Measurements from ENCODE around the gene CADPS.

Gene CADPS

DNA sequence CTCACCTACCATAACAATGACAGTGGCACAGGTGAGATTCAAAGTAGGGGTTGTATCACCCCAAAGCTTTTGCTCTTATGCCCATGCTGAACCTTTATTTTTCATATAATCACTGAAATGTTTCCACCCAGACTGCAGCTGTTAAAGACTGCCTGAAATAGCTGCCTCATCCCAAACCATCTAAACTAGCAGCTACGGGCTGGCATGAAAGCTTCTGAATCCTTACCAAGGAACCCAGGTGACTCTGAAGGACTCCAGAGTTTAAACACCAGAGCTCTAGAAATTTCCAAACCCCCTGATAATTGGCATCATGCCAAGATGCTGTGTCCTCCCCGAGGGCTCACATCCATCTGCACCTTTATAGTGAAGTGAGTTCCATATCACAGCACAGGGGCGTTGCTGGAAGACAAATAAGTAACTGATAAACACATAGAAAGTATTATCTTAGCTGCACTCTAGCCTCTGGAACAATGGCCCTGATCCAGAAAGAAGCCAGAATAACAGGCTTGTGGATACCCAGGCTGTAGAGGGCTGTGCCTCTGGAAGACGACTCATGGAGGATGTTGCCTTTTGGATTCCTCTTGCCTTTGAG is 238.9 kb downstream of the CADPS start:
- DNase-seq (ENCODE audit: low read depth, low spot score), result no peak

DNA sequence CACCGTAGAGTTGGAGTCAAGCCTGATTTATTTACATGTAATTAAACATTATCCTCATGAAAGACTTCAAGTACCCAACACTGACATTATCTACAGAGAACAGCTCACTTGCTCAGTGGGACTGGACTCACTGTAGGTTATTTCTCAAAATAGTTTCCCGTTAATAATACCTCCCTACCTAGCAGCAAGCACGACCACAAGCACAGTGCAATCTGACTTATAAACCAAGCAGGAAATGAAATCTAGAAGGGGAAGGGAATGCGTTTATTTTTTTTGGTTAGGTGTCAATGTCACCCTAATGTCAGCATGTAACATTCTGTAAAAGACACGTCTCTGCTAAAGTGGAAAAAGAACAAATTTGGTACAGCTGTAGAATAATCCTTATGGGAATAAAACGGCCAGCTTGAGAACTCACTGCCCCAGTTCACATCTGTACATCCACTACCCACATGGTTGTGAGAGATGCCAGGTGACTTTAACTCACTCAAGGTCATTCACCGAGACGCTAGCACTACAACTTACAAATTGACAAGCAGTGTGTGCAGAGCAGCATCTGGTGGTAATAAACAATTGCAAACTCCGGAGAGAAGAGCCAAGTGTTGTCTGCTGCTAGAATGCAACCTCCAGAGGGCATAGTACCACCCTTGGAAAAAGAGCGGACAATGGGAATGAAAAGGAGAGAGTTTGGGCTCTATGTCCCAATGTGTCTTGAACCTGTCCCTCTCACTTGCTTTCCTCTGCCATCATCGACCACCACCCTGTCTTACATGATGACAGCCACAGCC is 242.5 kb downstream of the CADPS start:
- no peak for DNase-seq (ENCODE audit: low read depth, low spot score)

DNA sequence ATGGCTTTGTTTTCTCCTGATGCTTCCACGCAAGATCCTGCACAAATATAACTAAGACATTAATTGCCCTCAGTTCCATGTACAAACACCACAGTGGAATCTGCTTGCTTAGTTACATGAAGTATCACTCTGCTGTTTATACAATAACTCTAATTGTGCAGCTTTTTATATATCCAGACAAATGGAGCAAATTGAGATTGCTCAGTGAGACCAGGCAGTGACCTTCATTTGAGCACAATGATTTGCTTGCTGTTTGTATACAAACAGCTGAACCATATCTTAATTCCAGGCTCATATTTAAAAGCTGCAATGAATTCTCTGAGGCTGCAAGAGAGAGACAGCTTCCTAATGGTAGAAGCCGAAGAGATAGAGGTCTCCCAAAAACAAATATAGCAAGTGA is 243.7 kb downstream of the CADPS start:
- no peak for DNase-seq (ENCODE audit: low read depth, low spot score)

DNA sequence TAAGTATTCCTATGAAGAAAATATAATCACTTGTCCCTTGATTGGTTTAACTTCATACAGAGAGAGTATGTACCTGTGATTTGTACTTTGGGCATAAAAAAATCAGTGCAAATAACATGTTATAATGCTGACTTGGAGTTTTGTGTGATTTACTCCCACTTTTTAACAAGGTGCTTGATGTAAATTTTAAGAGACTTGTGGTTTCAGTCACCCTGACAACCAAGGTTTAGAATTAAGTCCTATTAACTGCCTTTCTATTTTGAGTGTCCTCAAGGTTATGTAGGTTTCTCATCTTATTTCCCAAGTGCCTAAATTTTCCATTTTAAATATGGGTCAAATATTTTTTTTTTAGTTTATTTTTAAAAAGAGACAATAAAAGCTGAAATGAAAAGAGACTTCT is 244.6 kb downstream of the CADPS start:
- no peak for DNase-seq (ENCODE audit: low read depth, low spot score)

DNA sequence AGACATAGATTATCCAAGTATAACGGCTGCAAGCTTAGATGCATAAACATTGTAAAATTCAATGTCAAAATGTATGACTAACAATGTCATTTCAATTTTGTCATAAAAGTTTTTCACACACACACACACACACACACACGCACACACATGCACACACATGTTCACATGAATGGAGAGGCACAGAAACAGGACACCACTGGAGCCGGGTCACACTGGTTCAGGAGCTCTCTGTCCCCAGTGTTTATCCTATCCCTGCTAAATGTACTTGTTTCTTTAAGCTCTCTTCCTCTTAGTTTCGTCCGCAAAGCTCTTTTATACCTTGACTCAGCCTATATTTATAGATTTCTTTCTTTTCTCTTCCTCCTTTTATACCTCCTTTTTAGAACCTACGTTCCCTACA is 249.9 kb downstream of the CADPS start:
- no peak for DNase-seq (ENCODE audit: low read depth, low spot score)

DNA sequence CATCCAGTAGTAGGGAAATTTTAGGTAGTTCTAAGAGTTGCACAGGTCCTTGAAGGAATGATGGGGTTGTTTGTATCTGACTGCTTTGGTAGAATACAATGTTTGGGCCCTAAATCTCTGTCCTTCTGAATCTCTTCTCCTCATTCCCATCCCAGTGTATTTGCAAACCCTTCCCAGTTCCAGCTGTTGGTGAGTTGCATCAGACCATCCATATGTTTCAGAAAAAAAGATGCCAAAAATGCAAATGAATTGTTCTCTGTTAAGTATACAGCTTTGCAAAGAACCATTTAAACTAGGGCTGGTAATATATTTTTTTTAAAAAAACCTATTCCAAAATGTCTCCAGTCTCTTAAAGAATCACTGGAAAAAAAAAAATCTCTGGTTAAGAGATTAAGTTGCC is 251.0 kb downstream of the CADPS start:
- DNase-seq (ENCODE audit: low read depth, low spot score), result no peak

DNA sequence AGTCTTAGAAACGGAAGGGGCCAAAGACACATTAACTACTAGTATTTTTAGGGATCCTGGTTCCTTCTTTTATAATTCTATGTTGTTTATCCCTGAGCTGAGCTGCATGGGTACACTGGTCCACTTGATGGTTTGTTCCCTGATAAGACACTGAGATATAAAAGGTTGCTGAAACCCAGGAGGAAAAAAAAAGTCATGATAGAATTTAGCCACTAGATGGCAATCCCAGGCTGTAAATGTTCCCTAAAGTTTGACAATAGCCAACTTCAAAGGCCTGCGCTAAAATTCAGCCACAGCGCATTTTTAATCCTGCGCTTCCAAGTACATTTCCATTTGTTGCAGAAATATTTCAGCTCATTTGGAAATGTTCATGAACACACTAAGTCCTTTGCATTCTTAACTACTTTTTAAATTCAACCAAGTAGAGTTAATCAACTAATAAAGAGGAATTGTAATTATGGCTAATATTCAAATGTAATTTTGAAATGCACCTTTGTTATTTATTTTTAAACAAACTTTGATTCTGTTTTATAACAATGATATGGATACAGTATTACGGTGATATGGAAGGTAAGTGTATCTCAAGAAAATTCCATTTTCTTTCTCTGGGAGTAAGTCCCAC is 252.6 kb downstream of the CADPS start:
- DNase-seq (ENCODE audit: low read depth, low spot score), result no peak

DNA sequence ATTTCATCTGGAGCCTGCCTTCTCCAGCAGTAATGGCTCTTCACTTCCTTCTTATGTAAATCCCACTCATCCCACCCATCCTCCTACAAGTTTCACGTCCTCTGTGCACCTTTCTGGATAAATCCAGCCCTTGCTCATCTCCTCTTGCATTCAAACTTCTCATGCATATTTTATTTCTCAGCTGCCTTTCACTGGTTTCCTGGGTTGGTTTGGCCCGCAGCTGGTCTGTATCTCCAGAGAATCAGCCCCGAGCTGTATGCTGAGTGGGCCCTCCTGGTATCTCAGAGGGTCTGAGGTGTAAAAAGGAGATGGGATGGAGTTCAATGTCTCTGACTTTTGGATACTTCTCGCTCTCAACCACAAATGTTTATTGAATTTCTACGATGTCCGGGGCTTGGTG is 253.3 kb downstream of the CADPS start:
- no peak for DNase-seq (ENCODE audit: low read depth, low spot score)

DNA sequence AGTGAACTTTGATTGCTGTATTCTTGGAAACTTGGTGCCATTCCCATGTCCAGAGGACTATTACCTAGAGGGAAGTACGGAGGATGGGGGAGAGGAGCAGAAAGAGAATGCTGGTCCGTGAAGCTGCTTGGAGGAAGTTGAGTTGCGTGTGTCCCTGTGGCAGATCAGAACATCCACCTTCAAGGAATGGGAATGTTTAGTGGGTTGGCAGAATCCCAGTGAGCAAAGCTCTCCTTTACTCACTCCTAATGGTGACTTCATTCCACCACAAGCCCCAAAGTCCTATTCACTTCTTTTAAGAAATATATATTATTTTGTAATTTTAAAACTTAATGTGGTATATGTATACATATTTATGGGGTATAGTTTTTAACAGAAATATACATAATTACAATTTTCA is 254.0 kb downstream of the CADPS start:
- no peak for DNase-seq (ENCODE audit: low read depth, low spot score)

DNA sequence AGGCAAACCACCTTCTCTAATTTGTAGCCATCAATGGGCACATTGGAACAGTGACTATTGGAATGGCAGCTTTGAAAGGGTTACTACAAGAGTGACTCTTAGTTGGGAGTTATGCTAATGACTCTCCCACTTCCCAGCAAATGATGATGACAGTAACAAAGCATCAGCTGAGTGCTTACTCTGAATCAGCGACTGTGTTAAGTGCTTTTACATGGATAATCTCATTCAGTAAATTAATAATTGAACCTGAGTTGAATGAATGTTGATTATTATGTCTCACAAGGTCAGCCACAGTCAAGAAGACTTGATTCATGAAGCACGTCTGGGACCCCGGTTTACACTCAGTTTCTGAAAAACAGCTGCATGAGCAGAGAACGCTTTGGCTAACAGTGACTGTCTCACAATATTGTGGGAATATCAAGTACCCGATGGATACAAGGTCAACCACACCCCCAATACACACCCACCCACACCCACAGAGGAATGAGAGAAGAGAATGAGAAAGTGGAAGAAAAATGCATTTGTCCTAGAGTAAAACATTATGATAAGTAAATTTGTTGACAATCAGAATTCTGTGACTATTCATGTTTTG is 259.9 kb downstream of the CADPS start:
- no peak for DNase-seq (ENCODE audit: low read depth, low spot score)

DNA sequence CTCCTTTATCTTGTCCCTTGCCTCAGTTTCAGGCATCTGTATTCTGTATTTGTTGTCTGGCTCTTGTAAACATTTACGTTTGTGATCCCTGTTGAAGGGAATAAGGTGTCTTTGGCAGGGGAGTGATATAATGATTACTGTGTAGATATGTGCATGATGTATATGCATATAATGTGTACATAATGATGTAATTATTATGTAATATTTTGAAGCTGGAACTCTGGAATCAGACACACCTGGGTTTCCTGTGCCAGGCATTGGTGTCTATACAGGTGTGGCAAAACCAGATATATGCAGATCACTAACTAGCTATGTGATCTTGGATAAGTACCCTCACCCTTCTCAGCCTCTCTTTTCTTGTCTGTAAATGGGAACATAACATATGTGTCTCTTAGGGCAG is 260.7 kb downstream of the CADPS start:
- DNase-seq (ENCODE audit: low read depth, low spot score), result no peak

DNA sequence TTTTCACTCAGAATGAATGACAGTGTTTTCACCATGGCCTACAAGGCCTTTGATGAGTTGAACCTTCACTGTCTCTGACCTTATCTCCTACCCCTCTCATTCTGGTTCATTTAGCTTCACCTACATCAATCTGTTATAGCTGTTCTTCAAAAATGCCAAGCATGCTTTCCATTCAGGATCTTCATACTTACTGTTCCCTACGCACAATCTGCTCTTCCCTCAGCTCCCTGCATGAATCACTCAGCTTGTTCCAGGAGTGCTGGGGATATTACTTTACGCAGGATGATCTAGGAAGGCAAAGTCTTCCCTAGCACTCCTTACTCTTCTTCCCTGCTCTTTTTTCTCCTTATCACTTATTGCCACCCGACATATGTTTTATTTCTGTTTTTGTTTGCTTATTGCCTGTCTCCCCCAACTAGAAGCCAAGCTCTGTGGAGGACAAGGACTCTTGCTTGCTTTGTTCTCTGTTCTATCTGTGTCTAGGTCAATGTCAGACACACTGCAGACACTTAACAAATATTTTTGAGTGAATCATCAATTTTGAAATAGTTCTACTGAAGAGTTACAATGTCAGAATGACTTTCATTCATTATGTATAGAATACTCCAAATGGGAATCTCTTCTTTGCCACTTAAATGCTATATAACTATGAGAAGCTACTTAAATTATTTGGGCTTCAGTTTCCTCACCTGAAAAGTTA is 263.5 kb downstream of the CADPS start:
- DNase-seq (ENCODE audit: low read depth, low spot score), result no peak

DNA sequence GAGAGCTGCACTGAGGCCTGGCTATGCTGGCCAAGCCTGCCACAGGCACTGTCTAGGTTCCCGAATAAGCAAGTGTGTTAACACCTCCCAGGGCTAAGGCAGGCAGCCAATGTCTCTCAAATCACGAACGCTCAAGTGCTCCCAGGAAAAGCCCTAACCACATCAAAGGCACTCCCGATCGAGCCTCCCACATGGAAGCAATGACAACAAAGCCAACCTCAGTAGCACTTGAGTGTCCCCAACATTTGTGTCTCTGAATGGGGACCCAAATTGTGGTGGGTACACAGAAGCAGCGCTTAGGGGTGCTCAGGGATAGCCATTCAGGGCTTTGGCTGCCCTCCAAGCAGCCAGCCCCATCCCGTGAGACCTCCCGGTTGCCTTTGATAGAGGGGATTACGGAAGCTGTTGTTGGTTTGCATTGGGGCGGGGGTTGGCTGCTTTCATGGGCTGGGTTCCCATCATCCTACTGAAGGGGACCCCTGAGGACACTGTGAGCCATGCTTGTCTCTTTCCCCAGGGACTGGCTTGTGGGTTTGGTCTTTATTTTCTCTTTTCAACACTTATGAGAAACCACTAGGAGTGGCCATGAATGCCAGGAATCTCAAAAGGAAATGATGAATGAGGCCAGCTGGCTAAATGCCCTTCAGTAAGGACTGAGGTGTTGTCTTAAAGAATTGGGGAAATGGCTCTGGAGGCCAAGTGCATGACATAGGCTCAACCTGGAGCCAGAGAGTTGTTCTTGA is 267.8 kb downstream of the CADPS start:
- DNase-seq (ENCODE audit: low read depth, low spot score), result no peak

DNA sequence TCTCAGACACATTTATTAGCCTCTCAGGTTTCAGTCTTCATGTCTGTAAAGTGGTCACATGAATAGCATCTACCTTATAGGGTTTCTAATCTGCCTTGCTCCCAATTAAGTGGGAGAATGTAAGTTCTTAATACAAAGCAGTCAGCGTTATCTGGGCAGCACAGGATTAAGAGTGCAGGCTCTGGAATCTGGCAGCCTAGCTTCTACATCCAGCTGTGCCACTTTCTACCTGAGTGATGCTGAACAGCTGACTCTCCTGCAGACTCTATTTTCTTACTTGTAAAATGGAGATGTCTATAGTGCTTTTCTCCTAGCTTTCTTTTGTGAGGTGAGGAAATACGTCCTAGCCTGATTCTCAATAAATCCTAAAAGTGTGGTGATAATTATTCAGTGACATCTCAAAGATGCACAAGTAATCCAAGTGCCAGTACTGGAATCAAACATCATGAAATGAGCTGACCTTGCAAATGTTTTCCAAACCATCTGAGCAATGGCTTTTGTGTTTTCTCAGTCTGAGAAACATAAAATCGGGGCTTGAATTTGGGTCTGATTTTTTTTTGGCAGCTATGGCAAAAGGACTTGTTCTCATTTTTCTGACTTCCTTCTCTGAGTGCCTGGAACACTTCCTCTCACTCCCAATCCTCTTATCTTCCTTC is 269.7 kb downstream of the CADPS start:
- DNase-seq (ENCODE audit: low read depth, low spot score), result no peak

DNA sequence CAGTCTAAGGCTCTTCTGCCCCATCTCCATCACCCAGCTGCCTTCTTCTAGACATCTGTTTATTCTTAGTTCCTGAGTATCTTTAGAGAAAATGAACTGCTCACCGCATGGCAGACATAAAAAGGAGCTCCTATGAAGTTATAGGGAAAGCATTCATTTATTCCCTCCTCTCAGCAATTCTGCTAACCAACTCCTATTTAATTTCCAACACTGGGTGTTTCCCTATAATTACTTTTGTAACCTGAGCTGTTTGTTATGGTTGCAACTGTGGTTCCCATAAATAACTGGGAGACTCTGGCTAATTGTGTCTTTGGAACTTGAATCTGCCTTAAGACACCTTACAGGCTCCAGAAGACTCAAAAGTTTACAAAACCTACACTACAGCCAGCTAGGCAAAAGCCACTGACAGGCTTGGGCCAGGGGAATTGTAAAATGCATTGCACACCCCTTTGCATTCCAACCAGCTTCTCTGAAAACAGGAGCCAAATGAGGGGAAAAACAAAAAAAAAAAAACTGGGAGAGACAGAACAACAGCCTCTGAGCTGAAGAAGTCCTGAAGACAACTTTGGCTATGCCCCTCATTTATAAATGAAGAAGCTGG is 270.4 kb downstream of the CADPS start:
- no peak for DNase-seq (ENCODE audit: low read depth, low spot score)

DNA sequence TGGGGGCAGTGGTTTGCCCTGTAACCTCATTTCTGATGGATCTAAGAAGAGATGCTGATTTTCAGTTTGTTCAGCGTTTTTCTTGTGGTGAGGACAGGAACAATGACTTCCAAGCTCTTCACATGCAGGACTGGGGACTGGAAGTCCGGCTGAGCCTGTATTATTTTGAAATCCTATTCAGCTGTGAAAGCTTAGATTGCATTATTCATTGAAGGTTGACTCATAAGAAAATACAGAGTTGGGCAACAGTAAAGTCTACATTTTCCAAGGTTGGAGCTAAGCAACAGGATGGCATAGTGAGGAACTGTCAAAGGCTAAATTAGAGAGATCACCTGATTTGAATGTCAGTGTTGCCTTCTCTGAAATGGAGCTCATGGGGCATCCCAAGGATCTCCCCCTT is 270.9 kb downstream of the CADPS start:
- no peak for DNase-seq (ENCODE audit: low read depth, low spot score)

DNA sequence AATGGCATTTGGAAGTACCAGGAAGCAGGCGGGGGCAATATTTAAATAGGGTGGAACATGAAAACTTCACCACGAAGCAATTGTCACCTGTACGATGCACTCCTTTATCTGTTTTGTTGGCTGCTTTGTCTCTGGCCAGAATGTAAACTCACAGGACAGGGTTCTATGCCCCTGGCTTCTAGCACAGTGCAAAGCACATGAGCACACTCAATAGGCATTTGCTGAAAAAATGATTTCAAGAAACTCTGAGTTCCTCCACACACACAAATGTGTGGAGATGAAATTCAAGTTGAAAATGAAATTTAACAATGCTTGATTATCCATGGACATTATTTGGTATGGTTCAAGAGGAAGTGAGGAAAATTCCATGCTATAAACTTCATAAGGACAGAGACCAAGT is 272.2 kb downstream of the CADPS start:
- DNase-seq (ENCODE audit: low read depth, low spot score), result no peak

DNA sequence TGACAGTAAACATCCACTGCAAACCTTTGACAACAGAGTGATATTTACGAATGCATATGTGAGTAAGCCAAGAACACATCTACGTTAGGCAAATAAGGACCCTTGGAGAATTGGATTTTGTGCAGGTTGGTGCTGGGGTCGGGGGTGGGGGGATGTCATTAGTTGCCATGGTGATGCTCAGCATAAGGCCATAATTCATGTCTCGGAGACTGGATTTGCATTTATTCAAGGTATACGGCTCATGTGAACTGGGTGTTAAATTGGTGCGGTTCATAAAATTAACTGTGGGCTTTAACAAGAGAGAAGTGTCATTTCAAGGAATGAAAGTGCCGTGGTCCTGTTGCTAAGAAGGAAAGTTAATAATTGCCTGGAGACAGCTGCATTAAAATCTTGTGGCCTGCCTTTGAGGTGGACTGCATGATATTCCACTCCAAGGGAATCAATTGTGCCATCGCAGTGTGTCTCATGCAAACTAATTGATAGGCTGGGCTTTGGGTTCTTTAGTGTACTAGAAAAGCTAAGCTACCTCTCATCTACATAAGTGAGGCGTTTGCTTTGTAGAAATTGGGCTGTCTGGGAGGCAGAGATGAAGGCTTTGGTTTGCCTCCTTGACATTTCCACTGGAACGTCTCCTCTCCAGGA is 273.0 kb downstream of the CADPS start:
- DNase-seq (ENCODE audit: low read depth, low spot score), result no peak

DNA sequence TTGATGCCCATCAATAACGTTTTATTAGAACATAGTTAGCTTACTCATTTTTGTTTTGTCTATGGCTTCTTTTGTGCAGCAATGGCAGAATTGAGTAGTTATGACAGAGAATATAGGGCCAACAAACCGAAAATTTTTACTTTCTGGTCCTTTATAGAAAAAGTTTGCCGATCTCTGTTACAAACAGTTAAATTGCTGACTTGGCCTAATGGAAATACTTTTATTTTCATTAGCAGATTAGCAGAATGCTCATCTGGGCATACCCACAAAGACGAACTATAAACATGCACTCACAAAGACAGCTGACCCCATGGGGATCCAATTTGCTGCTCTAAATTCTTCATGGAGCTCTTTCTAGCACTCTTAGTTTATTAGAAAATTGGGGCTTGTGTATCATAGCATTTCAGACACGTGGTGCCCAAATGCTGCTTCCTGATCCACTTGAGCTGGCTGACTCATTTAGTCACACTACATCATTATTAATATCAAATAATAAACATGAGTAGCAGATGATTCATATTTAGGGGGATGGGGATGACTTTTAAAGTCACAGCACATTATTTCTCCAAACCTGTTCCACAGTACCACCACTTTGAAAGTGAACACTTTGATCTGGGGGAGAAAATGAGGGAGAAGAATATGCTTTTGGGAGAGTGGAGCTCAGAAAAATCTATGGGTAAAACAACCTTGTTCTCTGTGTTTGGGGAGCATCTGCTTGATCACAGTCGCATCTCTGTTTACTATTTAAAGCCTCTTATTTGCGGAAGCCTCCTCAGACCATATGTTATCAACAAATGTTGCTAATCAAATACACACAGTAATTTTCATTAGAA is 273.8 kb downstream of the CADPS start:
- DNase-seq (ENCODE audit: low read depth, low spot score), result no peak
